Natural killer cell (primary cell): ENCODE results near the gene ADRA2B. TPM values are rescaled to one million over a fixed set of nuclear protein-coding genes. Genes with fewer than 3 reads are reported as not detected.
"Not testable (repeated sequence)": the region's sequence is repeated elsewhere in the genome, so short reads cannot be mapped to it uniquely, and the experiment has no call there.

Experiments used
- ATAC-seq, 3 donors: fragments of 150-1000 bp in 2 of 3; fragments of 200-7000 bp in 1 of 3; cut with Tn5 transposase; 1 replicate in 1 of 3; 2 replicates in 2 of 3; pipeline ENCODE4 v1.10.0; 2021; ENCODE audit warnings: mild to moderate bottlenecking in 2 of 3, moderate library complexity in 2 of 3
- DNase-seq, 2 donors: peaks; one replicate each; pipeline versions ENCODE4 v3.0.0 to v3.0.0-alpha.2; 2013 to 2021; ENCODE audit warnings: mixed read lengths in 1 of 2
- H3K27ac ChIP-seq: one replicate; pipeline ENCODE4 v1.5.1; 2013; ENCODE audit warnings: mild to moderate bottlenecking, low read length
- H3K27me3 ChIP-seq: one replicate; pipeline ENCODE4 v1.6.1; 2013; ENCODE audit warnings: low read length; ENCODE audit not compliant: control insufficient read depth, insufficient read depth
- H3K36me3 ChIP-seq: one replicate; pipeline ENCODE4 v1.6.1; 2013; ENCODE audit warnings: low read length; ENCODE audit not compliant: control insufficient read depth, insufficient read depth
- H3K4me1 ChIP-seq: one replicate; pipeline ENCODE4 v1.6.1; 2013; ENCODE audit warnings: low read length; ENCODE audit not compliant: control insufficient read depth, insufficient read depth
- H3K4me3 ChIP-seq: one replicate; pipeline ENCODE4 v1.5.1; 2013; ENCODE audit warnings: low read length
- H3K9me3 ChIP-seq: one replicate; pipeline ENCODE4 v1.6.1; 2013; ENCODE audit warnings: low read length; ENCODE audit not compliant: control insufficient read depth, insufficient read depth
- H3K27ac Mint-ChIP-seq, 2 donors: one replicate each; pipeline ENCODE4 v1.8.0; 2022; ENCODE audit warnings: mild to moderate bottlenecking in 2 of 2, mixed read lengths in 2 of 2, moderate library complexity in 1 of 2
- H3K27me3 Mint-ChIP-seq, 2 donors: one replicate each; pipeline ENCODE4 v1.8.0; 2022; ENCODE audit warnings: low read depth in 2 of 2, mixed read lengths in 2 of 2
- H3K36me3 Mint-ChIP-seq: one replicate; pipeline ENCODE4 v1.8.0; 2022; ENCODE audit warnings: mixed read lengths
- H3K4me1 Mint-ChIP-seq, 2 donors: one replicate each; pipeline ENCODE4 v1.8.0; 2022; ENCODE audit warnings: mixed read lengths in 2 of 2
- H3K4me3 Mint-ChIP-seq: one replicate; pipeline ENCODE4 v1.8.0; 2022; ENCODE audit warnings: mild to moderate bottlenecking, moderate library complexity, mixed read lengths
- H3K9me3 Mint-ChIP-seq, 2 donors: one replicate each; pipeline ENCODE4 v1.8.0; 2022; ENCODE audit warnings: mixed read lengths in 2 of 2
- CTCF ChIP-seq: fragments of 200-600 bp; IDR thresholded peaks from one replicate; pipeline ENCODE4 v1.8.0; 2022; ENCODE audit warnings: antibody characterized with exemption
- WGBS: methylation state at CpG from one replicate; pipeline ENCODE4 v1.1.7; 2013; ENCODE audit warnings: missing lambda C conversion rate; ENCODE audit not compliant: insufficient coverage; 5-methylcytosine and 5-hydroxymethylcytosine counted together
- intact Hi-C: fragments of 100-400 bp; cut with micrococcal nuclease; formaldehyde crosslinking; loops from one replicate; pipeline ENCODE4 v1.14.2; 2022
- total RNA-seq, 4 donors: library from RNA; stranded (reverse); fragments of 120-200 nt in 1 of 4; gene quantifications; one replicate each; pipeline versions ENCODE4 v1.2.3 to v1.2.4, GENCODE V29; 2013 to 2022

Gene ADRA2B
- total RNA-seq, 3 donors from 2014 or later (not counting 1 experiment from before 2014, with no cell fraction given): 0.18 to 1.3 (median 0.38) TPM

GRCh38 chr2:96143848-96144480, 27.6 kb upstream of the ADRA2B start:
- WGBS: 44% methylated on average over 23 of the region's 23 CpGs
- H3K36me3 Mint-ChIP-seq: no peaks in the 10 kb centered on the region
- no peaks in the 10 kb centered on the region for H3K27me3 Mint-ChIP-seq
- H3K4me3 ChIP-seq: peak overlapping the region; percentile 71
- TF ChIP-seq CTCF: peak; percentile 18
- no peak for ATAC-seq
- intact Hi-C loops: loop anchor here (2.0 kb wide), 1 partner anchor 121 kb away; the partner anchor contains the start of gene TMEM127
- peak overlapping the region; percentile 59 for H3K27ac ChIP-seq
- peak overlapping the region; percentile 87 to 94 for H3K27ac Mint-ChIP-seq
- peak in 1 of 2 donors; percentile 65 for DNase-seq
- no peaks in the 10 kb centered on the region for H3K27me3 ChIP-seq
- H3K4me3 Mint-ChIP-seq: peak overlapping the region; percentile 94
- peaks cover 30 to 64% of the 10 kb centered on the region in 2 donors for H3K4me1 Mint-ChIP-seq
- no peaks in the 10 kb centered on the region for H3K9me3 Mint-ChIP-seq
- H3K4me1 ChIP-seq: peaks cover 76% of the 10 kb centered on the region
- no peaks in the 10 kb centered on the region for H3K9me3 ChIP-seq
- peaks cover 26% of the 10 kb centered on the region for H3K36me3 ChIP-seq

- Mint-ChIP-seq H3K4me3 (peak overlapping the region; percentile 94), H3K36me3 (no peaks in the 10 kb centered on the region), H3K27ac (peak overlapping the region; percentile 87 to 94), H3K27me3 (no peaks in the 10 kb centered on the region), H3K4me1 (peaks cover 26 to 64% of the 10 kb centered on the region in 2 donors), H3K9me3 (no peaks in the 10 kb centered on the region)
- peaks cover 26% of the 10 kb centered on the region for H3K36me3 ChIP-seq
- peak overlapping the region; percentile 47 for H3K27ac ChIP-seq
- DNase-seq (peak in 1 of 2 donors; percentile 62), ATAC-seq (no peak)
- H3K4me3 ChIP-seq: peak overlapping the region; percentile 71
- H3K9me3 ChIP-seq: no peaks in the 10 kb centered on the region
- H3K27me3 ChIP-seq: no peaks in the 10 kb centered on the region
- peaks cover 76% of the 10 kb centered on the region for H3K4me1 ChIP-seq
- TF ChIP-seq CTCF: no peak
- intact Hi-C loops: no loop called here
- 48% methylated on average over 10 of the region's 10 CpGs for WGBS
Observed at GRCh38 chr2:96143231-96143847, 27.0 kb upstream of the ADRA2B start.

- H3K36me3 Mint-ChIP-seq: no peaks in the 10 kb centered on the region
- peak overlapping the region; percentile 87 to 94 for H3K27ac Mint-ChIP-seq
- no peak for ATAC-seq
- H3K27ac ChIP-seq: peak overlapping the region; percentile 35
- intact Hi-C loops: no loop called here
- DNase-seq: peak in 1 of 2 donors; percentile 80
- peaks cover 21 to 64% of the 10 kb centered on the region in 2 donors for H3K4me1 Mint-ChIP-seq
- H3K4me3 Mint-ChIP-seq: peak overlapping the region; percentile 94
- no peak for TF ChIP-seq CTCF
- 68% methylated on average over 24 of the region's 26 CpGs for WGBS
- peak overlapping the region; percentile 71 for H3K4me3 ChIP-seq
- H3K27me3 Mint-ChIP-seq: no peaks in the 10 kb centered on the region
- no peaks in the 10 kb centered on the region for H3K9me3 Mint-ChIP-seq
- H3K9me3 ChIP-seq: no peaks in the 10 kb centered on the region
- H3K27me3 ChIP-seq: no peaks in the 10 kb centered on the region
- H3K4me1 ChIP-seq: peaks cover 76% of the 10 kb centered on the region
- peaks cover 26% of the 10 kb centered on the region for H3K36me3 ChIP-seq
Observed at GRCh38 chr2:96142217-96143113, 26.1 kb upstream of the ADRA2B start.

GRCh38 chr2:96141624-96141967, 25.2 kb upstream of the ADRA2B start:
- ATAC-seq, H3K9me3 Mint-ChIP-seq, H3K9me3 ChIP-seq, H3K27ac ChIP-seq, DNase-seq, H3K36me3 Mint-ChIP-seq, H3K27me3 ChIP-seq, intact Hi-C loops, H3K4me3 ChIP-seq, H3K27me3 Mint-ChIP-seq: not testable (repeated sequence)
- H3K4me3 Mint-ChIP-seq: peak overlapping the region; percentile 94
- peak overlapping the region; percentile 87 to 94 for H3K27ac Mint-ChIP-seq
- Histone ChIP-seq H3K4me1 (peaks cover 74% of the 10 kb centered on the region), H3K36me3 (peaks cover 26% of the 10 kb centered on the region)
- 89% methylated on average over 5 of the region's 5 CpGs for WGBS
- peaks cover 21 to 63% of the 10 kb centered on the region in 2 donors for H3K4me1 Mint-ChIP-seq
